ENCODE data around the gene CSRP1. TPM values are rescaled to one million over a fixed set of nuclear protein-coding genes. Genes with fewer than 3 reads are reported as not detected.

Gene CSRP1
- total RNA-seq, 1 donor from 2014 or later = 948 TPM

DNA sequence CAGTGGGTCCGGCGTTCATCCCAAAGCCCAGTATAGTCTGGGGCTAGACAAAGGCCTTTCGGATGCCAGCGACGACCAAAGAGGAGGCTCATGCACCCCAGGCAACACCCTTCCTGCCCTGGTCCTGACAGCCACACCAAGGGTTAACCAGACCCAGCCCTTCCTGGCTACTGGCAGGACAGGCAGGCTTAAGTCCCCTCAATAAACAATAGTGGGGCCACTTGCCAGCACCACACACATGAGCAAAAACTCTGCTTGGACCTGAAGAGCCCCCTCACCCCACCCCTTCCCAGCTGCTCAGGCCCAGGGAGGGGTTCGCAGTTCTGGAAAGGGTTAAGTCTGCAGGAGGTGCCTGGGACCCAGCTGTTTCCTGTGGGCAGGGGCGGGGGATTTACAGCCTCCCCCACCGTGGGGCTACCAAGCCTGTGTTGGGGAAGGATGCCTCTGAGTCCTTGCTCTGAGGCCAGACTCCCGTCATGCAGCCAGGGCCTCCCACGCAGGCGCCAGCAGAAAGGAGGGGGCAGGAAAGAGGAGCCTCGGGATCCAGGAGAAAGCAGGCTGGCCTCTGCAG lies 56.1 kb downstream of the CSRP1 start:
- Histone ChIP-seq H3K27ac (peak overlapping the region; percentile 56 to 65), H3K9me3 (no peaks in the 10 kb centered on the region), H3K4me3 (no peak overlapping the region), H3K4me1 (peaks cover 6 to 10% of the 10 kb centered on the region in 2 donors), H3K36me3 (no peaks in the 10 kb centered on the region), H3K27me3 (no peaks in the 10 kb centered on the region)
- intact Hi-C loops (cut with DNase I) = no loop called here
- TF ChIP-seq, protein P1, sequence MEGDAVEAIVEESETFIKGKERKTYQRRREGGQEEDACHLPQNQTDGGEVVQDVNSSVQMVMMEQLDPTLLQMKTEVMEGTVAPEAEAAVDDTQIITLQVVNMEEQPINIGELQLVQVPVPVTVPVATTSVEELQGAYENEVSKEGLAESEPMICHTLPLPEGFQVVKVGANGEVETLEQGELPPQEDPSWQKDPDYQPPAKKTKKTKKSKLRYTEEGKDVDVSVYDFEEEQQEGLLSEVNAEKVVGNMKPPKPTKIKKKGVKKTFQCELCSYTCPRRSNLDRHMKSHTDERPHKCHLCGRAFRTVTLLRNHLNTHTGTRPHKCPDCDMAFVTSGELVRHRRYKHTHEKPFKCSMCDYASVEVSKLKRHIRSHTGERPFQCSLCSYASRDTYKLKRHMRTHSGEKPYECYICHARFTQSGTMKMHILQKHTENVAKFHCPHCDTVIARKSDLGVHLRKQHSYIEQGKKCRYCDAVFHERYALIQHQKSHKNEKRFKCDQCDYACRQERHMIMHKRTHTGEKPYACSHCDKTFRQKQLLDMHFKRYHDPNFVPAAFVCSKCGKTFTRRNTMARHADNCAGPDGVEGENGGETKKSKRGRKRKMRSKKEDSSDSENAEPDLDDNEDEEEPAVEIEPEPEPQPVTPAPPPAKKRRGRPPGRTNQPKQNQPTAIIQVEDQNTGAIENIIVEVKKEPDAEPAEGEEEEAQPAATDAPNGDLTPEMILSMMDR (IDR thresholded peaks at IDR 0.05) = no peak
- peak in 1 of 2 donors; percentile 83 for DNase-seq (ENCODE audit: low spot score in 2 of 2)

DNA sequence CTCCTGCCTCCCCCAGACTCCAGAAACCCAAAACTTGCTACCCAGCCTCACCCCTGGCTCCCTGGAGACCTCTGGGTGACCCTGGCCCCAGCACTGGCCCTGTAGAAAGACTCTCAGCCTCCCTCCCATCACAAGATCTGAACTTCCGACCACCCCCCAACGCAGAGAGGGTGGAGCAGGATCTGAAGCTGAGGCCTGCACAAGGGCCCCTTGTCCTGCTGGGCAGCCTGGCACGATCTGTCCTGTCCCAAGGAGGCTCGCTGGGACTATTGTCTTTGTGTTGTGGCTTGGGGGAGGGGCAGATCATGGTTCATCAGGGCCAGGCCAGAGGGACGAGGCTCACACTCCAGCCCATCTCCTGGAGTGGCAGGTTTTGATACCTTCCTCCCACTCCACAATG lies 57.9 kb downstream of the CSRP1 start:
- intact Hi-C loops (cut with DNase I) = loop anchor here (1.0 kb wide), 2 partner anchors 31 to 64 kb away; no protein-coding TSS in a partner anchor
- H3K27me3 ChIP-seq = no peaks in the 10 kb centered on the region
- H3K4me3 ChIP-seq = no peak overlapping the region
- no peaks in the 10 kb centered on the region for H3K9me3 ChIP-seq
- H3K36me3 ChIP-seq = no peaks in the 10 kb centered on the region
- TF ChIP-seq, protein P1 (IDR thresholded peaks at IDR 0.05) = no peak
- no peak for DNase-seq (ENCODE audit: low spot score in 2 of 2)
- peak overlapping the region in 1 of 2 donors; percentile 28 for H3K27ac ChIP-seq
- peaks cover 6 to 10% of the 10 kb centered on the region in 2 donors for H3K4me1 ChIP-seq

DNA sequence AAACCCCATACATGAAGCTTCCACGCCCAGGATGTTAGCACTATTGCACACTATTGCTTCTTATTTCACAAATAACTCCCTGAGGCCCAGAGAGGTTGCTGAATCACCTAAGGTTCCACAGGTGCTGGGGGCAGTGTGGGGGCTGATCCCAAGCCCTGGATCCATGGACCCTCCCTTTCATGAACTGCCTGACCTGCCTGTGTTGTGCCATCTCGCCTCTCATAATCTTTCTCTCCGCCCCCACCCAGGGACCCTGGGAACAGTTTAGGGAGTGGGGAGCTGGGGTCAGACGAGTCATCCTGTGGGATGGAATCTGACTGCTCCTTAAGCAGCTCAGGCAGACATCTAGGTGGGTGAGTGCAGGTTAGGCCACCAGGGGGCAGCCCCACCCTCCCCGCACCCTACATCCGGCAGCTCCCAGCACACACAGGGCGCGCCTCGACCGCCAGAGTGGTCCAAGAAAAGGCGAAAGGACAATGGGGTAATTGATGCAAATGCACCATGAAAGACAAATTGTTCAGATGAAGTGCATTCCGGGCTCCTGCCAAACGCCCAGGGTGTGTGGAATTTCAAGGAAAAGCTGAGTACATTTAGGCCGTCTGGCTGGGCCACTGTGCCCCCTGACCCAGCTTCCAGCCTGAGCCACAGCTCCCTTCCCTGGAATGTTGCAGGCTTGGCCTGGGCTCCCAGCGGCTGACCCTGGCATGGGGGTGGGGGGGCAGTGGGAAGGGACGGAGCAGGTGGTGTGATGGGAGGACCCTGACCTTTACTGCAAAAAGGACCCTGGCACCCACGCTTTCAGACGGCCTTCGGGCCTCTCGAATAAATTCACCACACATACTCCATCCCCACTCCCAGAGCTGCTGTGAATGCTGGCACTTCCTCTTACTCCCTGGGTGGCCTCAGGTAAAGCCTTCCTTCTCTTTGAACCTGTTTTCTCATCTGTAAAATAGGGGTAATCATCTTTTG lies 58.7 kb downstream of the CSRP1 start:
- Histone ChIP-seq H3K36me3 (no peaks in the 10 kb centered on the region), H3K27ac (peak overlapping the region in 1 of 2 donors; percentile 28), H3K27me3 (no peaks in the 10 kb centered on the region), H3K9me3 (no peaks in the 10 kb centered on the region), H3K4me3 (no peak overlapping the region), H3K4me1 (peaks cover 6 to 10% of the 10 kb centered on the region in 2 donors)
- TF ChIP-seq, protein P1 (IDR thresholded peaks at IDR 0.05) = peak; percentile 78 to 89 (median 81)
- DNase-seq (ENCODE audit: low spot score in 2 of 2) = peak in 1 of 2 donors; percentile 86
- intact Hi-C loops (cut with DNase I) = loop anchor here (1.0 kb wide), 2 partner anchors 32 to 65 kb away; no protein-coding TSS in a partner anchor

DNA sequence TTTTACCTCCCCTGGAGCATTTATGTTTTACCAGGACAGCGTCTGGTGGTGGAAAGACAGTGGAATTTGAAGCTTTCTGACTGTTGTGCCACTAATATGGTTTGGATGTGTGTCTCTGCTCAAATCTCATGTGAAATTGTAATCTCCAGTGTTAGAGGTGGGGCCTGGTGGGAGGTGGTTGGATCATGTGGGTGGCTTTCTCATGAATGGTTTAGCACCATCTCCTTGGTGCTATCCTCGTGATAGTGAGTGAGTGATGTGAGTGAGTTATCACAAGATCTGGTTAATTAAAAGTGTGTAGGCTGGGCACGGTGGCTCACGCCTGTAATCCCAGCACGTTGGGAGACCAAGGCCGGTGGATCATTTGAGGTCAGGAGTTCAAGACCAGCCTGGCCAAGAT lies 61.6 kb downstream of the CSRP1 start:
- H3K27me3 ChIP-seq = no peaks in the 10 kb centered on the region
- no peak for DNase-seq (ENCODE audit: low spot score in 2 of 2)
- no peak overlapping the region for H3K27ac ChIP-seq
- no peaks in the 10 kb centered on the region for H3K9me3 ChIP-seq
- intact Hi-C loops (cut with DNase I) = no loop called here
- no peak overlapping the region for H3K4me3 ChIP-seq
- no peaks in the 10 kb centered on the region for H3K4me1 ChIP-seq
- no peaks in the 10 kb centered on the region for H3K36me3 ChIP-seq
- TF ChIP-seq, protein P1 (IDR thresholded peaks at IDR 0.05) = no peak

DNA sequence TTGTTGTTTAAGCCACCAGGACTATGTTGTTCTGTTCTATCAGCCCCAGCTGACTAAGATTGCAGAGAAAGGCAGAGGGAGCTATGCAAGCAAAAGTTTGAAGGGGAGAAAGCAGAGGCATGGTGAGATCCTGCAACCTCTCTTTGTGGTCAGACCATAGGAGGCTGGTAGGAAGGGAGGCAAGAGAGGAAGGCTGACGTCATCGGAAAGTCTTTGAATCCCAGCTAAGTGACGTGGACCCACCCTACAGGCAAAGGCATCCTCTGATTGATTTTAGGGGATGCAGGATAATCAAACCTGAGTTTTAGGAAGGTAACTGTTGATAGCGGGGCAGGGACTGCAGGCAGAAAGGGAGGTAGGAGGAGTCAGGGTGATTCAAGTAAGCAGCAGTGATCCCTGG lies 62.1 kb downstream of the CSRP1 start:
- H3K4me1 ChIP-seq = no peaks in the 10 kb centered on the region
- intact Hi-C loops (cut with DNase I) = no loop called here
- no peaks in the 10 kb centered on the region for H3K27me3 ChIP-seq
- TF ChIP-seq, protein P1 (IDR thresholded peaks at IDR 0.05) = no peak
- H3K27ac ChIP-seq = no peak overlapping the region
- DNase-seq (ENCODE audit: low spot score in 2 of 2) = no peak
- H3K9me3 ChIP-seq = no peaks in the 10 kb centered on the region
- no peaks in the 10 kb centered on the region for H3K36me3 ChIP-seq
- no peak overlapping the region for H3K4me3 ChIP-seq
